Esophagus squamous epithelium (tissue), 5 donors: Measurements from ENCODE around the gene ZMIZ1. TPM values are rescaled to one million over a fixed set of nuclear protein-coding genes. Genes with fewer than 3 reads are reported as not detected.

Source experiments
- DNase-seq: peaks from one replicate; lab custom pipeline; 2025; lab: John Stamatoyannopoulos, UW
- H3K27ac ChIP-seq, 4 donors: fragments of 200-600 bp; sonication (generic); one replicate each; pipeline ENCODE4 v1.5.1; 2016 to 2019; ENCODE audit warnings: mild to moderate bottlenecking in 1 of 4
- H3K27me3 ChIP-seq, 4 donors: fragments of 200-600 bp; sonication (generic); 1 replicate in 3 of 4; 2 replicates in 1 of 4; pipeline versions ENCODE4 v1.5.1 to v1.6.0; 2017 to 2021; ENCODE audit warnings: antibody characterized with exemption in 1 of 4
- H3K36me3 ChIP-seq, 3 donors: fragments of 200-600 bp; sonication (generic); one replicate each; pipeline ENCODE4 v1.5.1; 2016 to 2019
- H3K4me1 ChIP-seq, 3 donors: fragments of 200-600 bp; sonication (generic); one replicate each; pipeline ENCODE4 v1.5.1; 2017 to 2019
- H3K4me3 ChIP-seq, 4 donors: fragments of 200-600 bp; sonication (generic); 1 replicate in 3 of 4; 2 replicates in 1 of 4; pipeline ENCODE4 v1.5.1; 2016 to 2019; ENCODE audit warnings: mild to moderate bottlenecking in 2 of 4, moderate library complexity in 1 of 4
- H3K9me3 ChIP-seq, 3 donors: fragments of 200-600 bp; sonication (generic); one replicate each; pipeline ENCODE4 v1.5.1; 2016 to 2019
- CTCF ChIP-seq, 6 experiments: fragments of 450-650 bp in 4 of 6; fragments of 200-600 bp in 2 of 6; sonication (generic) in 2 of 6; IDR thresholded peaks; one replicate each; pipeline ENCODE4 v1.5.1; 2016 to 2019; ENCODE audit warnings: antibody characterized with exemption in 6 of 6, mild to moderate bottlenecking in 4 of 6, moderate library complexity in 4 of 6
- POLR2A ChIP-seq, 4 donors: fragments of 450-650 bp; IDR thresholded peaks; one replicate each; pipeline ENCODE4 v1.6.1; 2017; ENCODE audit warnings: antibody characterized with exemption in 4 of 4, mild to moderate bottlenecking in 4 of 4, moderate library complexity in 3 of 4
- whole genome bisulfite sequencing, 2 donors: methylation state at CpG; one replicate each; pipeline ENCODE4 v1.1.5; 2018; 5-methylcytosine and 5-hydroxymethylcytosine counted together
- intact Hi-C: fragments of 100-400 bp; cut with DNase I; formaldehyde crosslinking; loops from one replicate; pipeline ENCODE4 v1.15.0; 2022
- total RNA-seq, 4 donors: library from RNA; depleted of rRNA; stranded (reverse); fragments of >200 nt; gene quantifications; one replicate each; pipeline ENCODE4 v1.1.0, GENCODE V29; 2016
- donor health status: DM: yes; HTN: yes; CAD: no.

ZMIZ1 gene
- total RNA-seq, 4 donors from 2014 or later: 28.2 to 79.5 (median 40.4) TPM

DNA sequence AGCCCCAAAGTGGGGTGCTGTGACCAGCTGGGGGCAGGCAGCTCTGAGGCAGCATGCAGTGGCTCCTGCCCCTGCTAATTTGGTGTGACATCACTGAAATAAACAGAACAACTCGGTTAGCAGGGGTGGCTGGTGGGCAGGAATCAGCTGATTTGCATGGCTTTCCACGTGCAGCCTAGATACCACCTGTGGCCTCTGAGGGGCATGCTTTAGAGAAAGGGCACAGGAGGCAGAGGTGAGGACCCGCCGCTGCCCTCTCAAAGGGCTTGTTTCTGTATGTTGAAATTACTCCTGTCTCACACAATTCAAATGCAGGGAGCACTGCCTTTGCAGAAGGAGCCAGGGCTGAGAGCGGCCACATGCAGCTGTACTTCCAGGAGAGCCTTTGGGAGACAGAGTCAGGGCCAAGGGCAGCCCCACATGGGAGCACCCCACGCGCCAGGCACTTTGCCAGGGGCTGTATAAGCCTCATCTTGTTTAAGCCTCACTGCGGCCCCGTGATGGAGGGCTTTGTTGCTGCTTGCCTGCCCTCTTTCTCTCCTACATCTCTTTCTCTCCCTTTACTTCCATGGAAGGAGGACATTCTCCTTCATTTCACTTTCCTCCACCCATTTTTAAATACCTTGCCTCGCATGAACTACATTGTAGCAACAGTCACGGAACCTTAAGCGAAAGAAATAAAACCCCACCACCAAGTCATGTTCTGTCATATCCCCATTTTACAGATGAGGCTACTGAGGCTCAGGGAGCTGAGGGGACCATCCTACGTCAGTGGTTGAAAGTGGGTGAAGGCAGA is 137.7 kb downstream of the ZMIZ1 start:
- peaks cover 0 to 39% (median 7%) of the 10 kb centered on the region in 3 donors for H3K4me1 ChIP-seq
- no peaks in the 10 kb centered on the region for H3K27me3 ChIP-seq
- H3K4me3 ChIP-seq: no peak overlapping the region
- no peak for TF ChIP-seq CTCF (IDR thresholded peaks at IDR 0.05)
- TF ChIP-seq POLR2A (IDR thresholded peaks at IDR 0.05): no peak
- peaks cover 51 to 99% (median 61%) of the 10 kb centered on the region in 3 donors for H3K36me3 ChIP-seq
- WGBS, 2 donors: 41% methylated on average over 8 to 9 of the region's 13 CpGs
- DNase-seq: no peak
- intact Hi-C loops: no loop called here
- no peak overlapping the region for H3K27ac ChIP-seq
- H3K9me3 ChIP-seq: no peaks in the 10 kb centered on the region

DNA sequence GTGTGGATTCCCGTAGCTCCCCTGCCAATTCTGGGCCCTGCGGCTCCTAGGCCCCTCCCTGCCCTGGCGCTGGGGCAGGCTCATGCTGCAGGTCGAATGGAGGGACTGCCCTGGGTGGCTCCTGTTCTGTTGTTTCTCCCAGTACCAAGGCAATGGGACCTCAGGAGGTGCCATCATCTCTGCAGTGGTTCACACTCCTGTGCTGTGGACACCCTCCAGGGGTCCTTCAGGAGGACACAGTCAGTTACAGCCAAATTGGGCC is 138.3 kb downstream of the ZMIZ1 start:
- no peak for DNase-seq
- no peak overlapping the region for H3K27ac ChIP-seq
- H3K36me3 ChIP-seq: peaks cover 51 to 100% (median 63%) of the 10 kb centered on the region in 3 donors
- no peaks in the 10 kb centered on the region for H3K9me3 ChIP-seq
- no peak for TF ChIP-seq POLR2A (IDR thresholded peaks at IDR 0.05)
- no peak for TF ChIP-seq CTCF (IDR thresholded peaks at IDR 0.05)
- intact Hi-C loops: no loop called here
- no peak overlapping the region for H3K4me3 ChIP-seq
- H3K27me3 ChIP-seq: no peaks in the 10 kb centered on the region
- WGBS, 2 donors: 47% methylated on average over 3 of the region's 4 CpGs; no CpG with 5 or more reads in 1 of the 2 donors
- H3K4me1 ChIP-seq: peaks cover 0 to 39% (median 7%) of the 10 kb centered on the region in 3 donors

- Histone ChIP-seq H3K4me1 (peaks cover 0 to 32% (median 7%) of the 10 kb centered on the region in 3 donors), H3K9me3 (no peaks in the 10 kb centered on the region), H3K4me3 (no peak overlapping the region), H3K27me3 (no peaks in the 10 kb centered on the region), H3K36me3 (peaks cover 46 to 100% (median 60%) of the 10 kb centered on the region in 3 donors), H3K27ac (no peak overlapping the region)
- intact Hi-C loops: no loop called here
- TF ChIP-seq POLR2A (IDR thresholded peaks at IDR 0.05) (no peak), CTCF (IDR thresholded peaks at IDR 0.05) (no peak)
- no peak for DNase-seq
- WGBS, 2 donors: 90 to 100% methylated on average over 1 to 2 of the region's 5 CpGs
Measured at GRCh38 chr10:79207726-79208125, 139.0 kb downstream of the ZMIZ1 start.

- TF ChIP-seq POLR2A (IDR thresholded peaks at IDR 0.05) (no peak), CTCF (IDR thresholded peaks at IDR 0.05) (no peak)
- no peak for DNase-seq
- H3K4me3 ChIP-seq: no peak overlapping the region
- H3K36me3 ChIP-seq: peaks cover 45 to 100% (median 58%) of the 10 kb centered on the region in 3 donors
- H3K27me3 ChIP-seq: no peaks in the 10 kb centered on the region
- no peak overlapping the region for H3K27ac ChIP-seq
- H3K4me1 ChIP-seq: peaks cover 0 to 26% (median 7%) of the 10 kb centered on the region in 3 donors
- H3K9me3 ChIP-seq: no peaks in the 10 kb centered on the region
- 88 to 93% methylated on average over 9 to 10 of the region's 15 CpGs for WGBS, 2 donors
- intact Hi-C loops: no loop called here
Measured at GRCh38 chr10:79208251-79208983, 139.7 kb downstream of the ZMIZ1 start.

DNA sequence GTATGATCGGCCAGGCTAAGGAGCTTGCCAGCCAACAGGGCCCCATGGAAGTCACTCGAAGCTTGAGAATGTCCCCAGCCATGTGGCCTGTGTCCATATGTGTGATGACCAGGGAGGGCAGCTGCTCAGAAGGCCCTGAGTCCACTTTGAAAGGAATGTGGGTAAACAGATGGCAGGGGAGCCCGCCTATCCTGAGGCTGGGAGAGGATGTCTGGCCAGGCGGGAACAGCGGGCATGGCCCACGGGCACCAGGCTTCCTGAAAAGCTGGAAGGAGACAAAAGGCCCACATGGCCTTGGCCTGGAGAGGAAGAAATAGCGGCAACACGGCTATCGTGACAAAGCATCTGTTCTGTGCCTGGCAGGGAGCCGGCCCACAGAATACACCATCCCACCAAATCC is 140.6 kb downstream of the ZMIZ1 start:
- H3K36me3 ChIP-seq: peaks cover 45 to 100% (median 55%) of the 10 kb centered on the region in 3 donors
- H3K27me3 ChIP-seq: no peaks in the 10 kb centered on the region
- intact Hi-C loops: no loop called here
- H3K4me1 ChIP-seq: peaks cover 0 to 21% (median 7%) of the 10 kb centered on the region in 3 donors
- DNase-seq: no peak
- no peak for TF ChIP-seq POLR2A (IDR thresholded peaks at IDR 0.05)
- TF ChIP-seq CTCF (IDR thresholded peaks at IDR 0.05): no peak
- H3K4me3 ChIP-seq: no peak overlapping the region
- no peaks in the 10 kb centered on the region for H3K9me3 ChIP-seq
- WGBS, 2 donors: 78 to 86% methylated on average over 10 of the region's 10 CpGs
- no peak overlapping the region for H3K27ac ChIP-seq
